Kidney epithelial cell (primary cell): ENCODE data around the gene PHF10. TPM values are rescaled to one million over a fixed set of nuclear protein-coding genes. Genes with fewer than 3 reads are reported as not detected.

Experiments
- DNase-seq: peaks from one replicate; pipeline ENCODE4 v3.0.0-alpha.2; 2010; ENCODE audit warnings: low read depth
- H3K27me3 ChIP-seq: 2 replicates; pipeline ENCODE4 v1.6.0; 2011; ENCODE audit warnings: low read length; ENCODE audit not compliant: control insufficient read depth, insufficient read depth
- H3K36me3 ChIP-seq: 2 replicates; pipeline ENCODE4 v1.5.1; 2011; ENCODE audit warnings: low read length; ENCODE audit not compliant: control insufficient read depth, insufficient read depth
- H3K4me3 ChIP-seq: 2 replicates; pipeline ENCODE4 v1.5.1; 2011; ENCODE audit warnings: low read depth, mild to moderate bottlenecking, control low read depth, low read length
- CTCF ChIP-seq: IDR thresholded peaks from 2 replicates; pipeline ENCODE4 v1.5.1; 2011; ENCODE audit warnings: mild to moderate bottlenecking, moderate library complexity, low read length, control low read depth, inconsistent platforms; ENCODE audit not compliant: insufficient read depth, poor library complexity, severe bottlenecking
- total RNA-seq: library from RNA; depleted of rRNA; stranded (reverse); fragments of >200 nt; gene quantifications from 2 replicates; pipeline ENCODE4 v1.2.3, GENCODE V29; 2015

PHF10 gene
- total RNA-seq, 1 donor from 2014 or later: 31.3 TPM

GRCh38 chr6:169654598-169655391, 69.5 kb downstream of the PHF10 start:
- H3K4me3 ChIP-seq: peak overlapping the region; percentile 40
- H3K36me3 ChIP-seq: no peaks in the 10 kb centered on the region
- no peak for TF ChIP-seq CTCF
- H3K27me3 ChIP-seq: no peaks in the 10 kb centered on the region
- DNase-seq: no peak

Other genes with a start within 250 kb of the PHF10 start
- gene WDR27, start 22.5 kb downstream of the PHF10 start, total RNA-seq: 27.0 and 34.4 TPM in 2 replicates
- gene C6orf120, start 22.4 kb downstream of the PHF10 start, total RNA-seq: 35.9 and 42.9 TPM in 2 replicates
- 1.3 and 1.4 TPM in 2 replicates for gene DYNLT2, start 27.1 kb upstream of the PHF10 start, total RNA-seq
- 20.3 and 34.2 TPM in 2 replicates for gene ERMARD, start 27.1 kb upstream of the PHF10 start, total RNA-seq